ENCODE results near the gene CLDN16. TPM values are rescaled to one million over a fixed set of nuclear protein-coding genes. Genes with fewer than 3 reads are reported as not detected.

CLDN16 gene
- total RNA-seq, 4 donors from 2014 or later: 0.38 to 0.64 TPM; not detected in 2

- Histone ChIP-seq H3K4me1 (no peaks in the 10 kb centered on the region), H3K27me3 (no peaks in the 10 kb centered on the region), H3K9me3 (no peaks in the 10 kb centered on the region), H3K36me3 (no peaks in the 10 kb centered on the region), H3K27ac (no peak overlapping the region), H3K4me3 (no peak overlapping the region)
- WGBS, 2 donors: 34 to 46% methylated on average over 2 of the region's 2 CpGs
- intact Hi-C loops (cut with DNase I): no loop called here
- TF ChIP-seq POLR2A (IDR thresholded peaks at IDR 0.05): no peak
- TF ChIP-seq, protein P1, sequence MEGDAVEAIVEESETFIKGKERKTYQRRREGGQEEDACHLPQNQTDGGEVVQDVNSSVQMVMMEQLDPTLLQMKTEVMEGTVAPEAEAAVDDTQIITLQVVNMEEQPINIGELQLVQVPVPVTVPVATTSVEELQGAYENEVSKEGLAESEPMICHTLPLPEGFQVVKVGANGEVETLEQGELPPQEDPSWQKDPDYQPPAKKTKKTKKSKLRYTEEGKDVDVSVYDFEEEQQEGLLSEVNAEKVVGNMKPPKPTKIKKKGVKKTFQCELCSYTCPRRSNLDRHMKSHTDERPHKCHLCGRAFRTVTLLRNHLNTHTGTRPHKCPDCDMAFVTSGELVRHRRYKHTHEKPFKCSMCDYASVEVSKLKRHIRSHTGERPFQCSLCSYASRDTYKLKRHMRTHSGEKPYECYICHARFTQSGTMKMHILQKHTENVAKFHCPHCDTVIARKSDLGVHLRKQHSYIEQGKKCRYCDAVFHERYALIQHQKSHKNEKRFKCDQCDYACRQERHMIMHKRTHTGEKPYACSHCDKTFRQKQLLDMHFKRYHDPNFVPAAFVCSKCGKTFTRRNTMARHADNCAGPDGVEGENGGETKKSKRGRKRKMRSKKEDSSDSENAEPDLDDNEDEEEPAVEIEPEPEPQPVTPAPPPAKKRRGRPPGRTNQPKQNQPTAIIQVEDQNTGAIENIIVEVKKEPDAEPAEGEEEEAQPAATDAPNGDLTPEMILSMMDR (IDR thresholded peaks at IDR 0.05): no peak
- no peak for DNase-seq
Observed at GRCh38 chr3:190458040-190458439, 70.1 kb downstream of the CLDN16 start.

Other genes with a start within 250 kb of the CLDN16 start
- gene CLDN1, start 65.7 kb upstream of the CLDN16 start, total RNA-seq: 10 to 100 TPM; 34.8 to 59.6 (median 45.4) TPM
- not detected for gene TMEM207, start 61.7 kb downstream of the CLDN16 start, total RNA-seq
- gene IL1RAP, start 125.9 kb downstream of the CLDN16 start, total RNA-seq: 10 to 100 TPM; 30.7 to 44.5 (median 32.1) TPM